HFF-Myc (cell line): Measurements from ENCODE around the gene KCND2.

Source experiments
- DNase-seq: peaks from one replicate; pipeline ENCODE4 v3.0.0-alpha.2; 2011; ENCODE audit warnings: low read depth; ENCODE audit errors: extremely low read depth
- H3K4me3 ChIP-seq: replicated peaks from 2 replicates; pipeline ENCODE4 v1.5.1; 2011; ENCODE audit warnings: low read depth, mild to moderate bottlenecking, control low read depth, low read length
- CTCF ChIP-seq: IDR thresholded peaks from 2 replicates; pipeline ENCODE4 v1.5.1; 2012; ENCODE audit warnings: mild to moderate bottlenecking, low read depth, low read length, control low read depth; ENCODE audit errors: missing control alignments

Gene KCND2

GRCh38 chr7:120709252-120709971 is 436.4 kb downstream of the KCND2 start:
- H3K4me3 ChIP-seq, result no peak overlapping the region
- DNase-seq, result no peak
- TF ChIP-seq CTCF, result no peak

- no peak overlapping the region for H3K4me3 ChIP-seq
- DNase-seq, result no peak
- no peak for TF ChIP-seq CTCF
These were observed 437.0 kb downstream of the KCND2 start for GRCh38 chr7:120709972-120710320.

DNA sequence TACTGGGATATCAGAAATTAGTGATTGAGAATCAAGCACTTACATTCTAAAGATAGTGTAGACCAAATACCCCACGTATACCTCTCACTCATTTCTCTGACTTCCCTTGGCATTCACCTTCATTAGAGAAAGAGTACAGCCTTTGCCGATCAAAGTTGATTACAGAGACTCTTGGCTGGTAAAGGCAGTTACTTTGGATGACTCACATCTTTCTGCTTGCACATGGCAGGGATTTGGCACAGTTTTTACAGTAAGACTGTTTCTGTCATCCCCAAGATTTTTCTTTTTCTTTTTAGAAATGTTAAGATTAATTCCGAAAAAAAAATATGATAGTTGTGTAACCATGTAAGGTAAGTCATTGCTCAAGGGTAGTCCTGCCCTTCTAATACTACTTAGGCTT is 442.0 kb downstream of the KCND2 start:
- DNase-seq, result no peak
- no peak overlapping the region for H3K4me3 ChIP-seq
- TF ChIP-seq CTCF, result no peak

- TF ChIP-seq CTCF, result no peak
- H3K4me3 ChIP-seq, result no peak overlapping the region
- DNase-seq, result no peak
These were observed 443.3 kb downstream of the KCND2 start for GRCh38 chr7:120716307-120716706.

GRCh38 chr7:120717166-120717565 is 444.2 kb downstream of the KCND2 start:
- DNase-seq, result no peak
- no peak for TF ChIP-seq CTCF
- no peak overlapping the region for H3K4me3 ChIP-seq

DNA sequence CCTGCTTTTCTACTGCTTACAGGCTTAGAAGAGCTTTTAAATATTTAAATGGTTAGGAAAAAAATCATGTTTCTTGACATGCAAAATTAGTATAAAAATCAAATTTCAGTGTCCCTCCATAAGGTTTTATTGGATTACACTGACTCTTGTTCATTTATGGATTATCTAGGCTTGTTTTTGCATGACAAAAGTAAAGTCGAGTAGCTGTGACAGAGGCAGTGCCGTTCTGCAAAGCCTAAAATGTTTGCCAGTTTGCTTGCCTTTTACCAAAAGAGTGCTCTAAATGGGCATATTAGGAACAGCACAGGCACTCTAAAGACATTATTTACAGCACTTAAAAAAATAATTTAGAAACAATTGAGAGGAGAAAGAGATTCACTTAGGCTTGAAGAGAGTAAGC is 445.4 kb downstream of the KCND2 start:
- H3K4me3 ChIP-seq, result no peak overlapping the region
- DNase-seq, result no peak
- TF ChIP-seq CTCF, result no peak

- no peak overlapping the region for H3K4me3 ChIP-seq
- DNase-seq, result no peak
These were observed 447.3 kb downstream of the KCND2 start for GRCh38 chr7:120720317-120720716.

More at GRCh38 chr7:120720317-120720716, 447.3 kb downstream of the KCND2 start:
- no peak for TF ChIP-seq CTCF
